ENCODE data around the gene TNC.

TNC gene

DNA sequence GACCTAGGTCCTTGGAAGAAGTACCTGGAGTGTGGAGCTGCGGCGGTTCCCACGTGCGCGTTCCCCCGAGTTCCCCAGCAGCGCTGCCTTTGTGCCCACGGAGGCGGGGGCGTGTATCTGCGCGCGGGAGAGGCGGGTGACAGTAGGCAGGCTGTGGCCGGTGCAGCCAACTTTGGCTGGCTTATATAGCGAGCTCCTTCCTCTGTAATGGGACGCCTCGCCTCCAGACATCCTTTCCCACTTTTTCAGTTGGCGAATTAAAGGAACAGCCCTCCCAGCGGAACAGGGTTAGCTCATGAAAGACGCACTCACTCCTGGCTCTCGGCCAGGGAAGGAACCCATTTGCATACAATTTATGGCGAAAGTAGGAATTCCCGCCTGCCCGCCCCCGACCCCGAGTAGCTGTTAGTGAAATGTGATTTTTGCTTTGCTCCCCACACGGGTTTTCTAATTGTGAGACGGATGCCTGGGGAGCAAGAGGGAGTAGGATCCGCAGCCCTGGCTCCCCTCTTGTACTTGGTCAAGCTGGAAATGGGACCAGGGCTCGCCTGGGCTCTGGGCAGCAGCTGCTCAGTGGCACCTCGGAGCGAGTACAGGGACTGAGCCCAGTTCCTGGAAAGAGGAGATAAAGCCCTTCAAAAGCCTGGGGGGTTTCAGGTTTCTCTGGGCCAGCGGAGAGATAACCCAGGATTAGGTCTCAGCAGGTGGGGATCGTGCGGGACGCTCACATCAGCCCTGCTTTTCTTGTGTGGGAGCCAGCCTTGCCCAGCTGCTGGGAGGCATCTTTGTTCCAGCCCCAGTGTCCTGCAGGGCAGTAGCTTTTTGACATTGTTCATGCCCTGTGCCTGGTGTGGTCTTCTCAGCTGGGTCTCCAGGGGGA, at the start of gene TNC:
Gene TNC (minus strand): TSS at position 159 of the 880 bp plus-strand sequence. CDS start 27,139 bp downstream, outside the sequence.
- H3K27me3 ChIP-seq (ENCODE audit: insufficient read depth, insufficient read length) = peaks cover 35% of the 10 kb centered on the region
- H3K9ac ChIP-seq (ENCODE audit: insufficient read length, low read depth) = peak within 1 kb of the TSS; percentile 70
- peaks cover 5% of the 10 kb centered on the region for H3K4me1 ChIP-seq (ENCODE audit: insufficient read depth, insufficient read length)
- peaks cover 31% of the 10 kb centered on the region for H3K36me3 ChIP-seq (ENCODE audit: insufficient read depth, insufficient read length, low read length)
- peaks cover 2% of the 10 kb centered on the region; the same call in 1 of the 2 replicates for H3K9me3 ChIP-seq (ENCODE audit: insufficient read depth, low read length)
- no peak for TF ChIP-seq ZNF274 (IDR thresholded peaks at IDR 0.05; ENCODE audit: low read depth, low read length)
- no peak for TF ChIP-seq SUZ12 (IDR thresholded peaks at IDR 0.05; ENCODE audit: extremely low read depth, insufficient read depth, insufficient read length)
- no peak for TF ChIP-seq YY1 (IDR thresholded peaks at IDR 0.05; ENCODE audit: insufficient read depth, insufficient read length)
- peak; percentile 79 for DNase-seq (ENCODE audit: low read depth, low spot score)
- peak within 1 kb of the TSS; percentile 60 for H3K4me3 ChIP-seq (ENCODE audit: insufficient read length, low read depth)

DNA sequence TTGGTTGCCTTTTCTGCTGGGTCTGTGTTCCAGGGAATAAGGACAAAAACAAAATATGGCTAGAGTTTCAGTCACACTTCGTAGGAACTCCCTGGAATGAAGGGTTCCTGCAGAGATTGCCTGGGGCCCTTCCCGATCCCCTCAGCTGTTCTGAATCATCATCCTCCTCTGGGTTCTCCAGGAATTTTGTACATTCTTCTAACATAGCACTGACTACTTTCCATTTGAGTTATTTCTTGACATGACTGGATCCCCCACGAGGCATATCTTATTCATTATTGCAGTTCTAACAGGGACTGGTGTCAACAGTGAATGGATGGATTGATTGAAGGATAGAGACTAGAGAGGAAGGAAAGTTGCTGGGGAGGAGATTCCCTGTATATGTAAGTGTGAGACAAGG, 49.2 kb upstream of the TNC start:
- Histone ChIP-seq H3K36me3 (ENCODE audit: insufficient read depth, insufficient read length, low read length) (no peaks in the 10 kb centered on the region), H3K9ac (ENCODE audit: insufficient read length, low read depth) (no peak overlapping the region), H3K4me3 (ENCODE audit: insufficient read length, low read depth) (no peak overlapping the region), H3K27me3 (ENCODE audit: insufficient read depth, insufficient read length) (no peaks in the 10 kb centered on the region), H3K9me3 (ENCODE audit: insufficient read depth, low read length) (peaks cover 17% of the 10 kb centered on the region), H3K4me1 (ENCODE audit: insufficient read depth, insufficient read length) (no peaks in the 10 kb centered on the region)
- DNase-seq (ENCODE audit: low read depth, low spot score) = no peak
- TF ChIP-seq SUZ12 (IDR thresholded peaks at IDR 0.05; ENCODE audit: extremely low read depth, insufficient read depth, insufficient read length) = no peak
- TF ChIP-seq YY1 (IDR thresholded peaks at IDR 0.05; ENCODE audit: insufficient read depth, insufficient read length) = no peak
- TF ChIP-seq ZNF274 (IDR thresholded peaks at IDR 0.05; ENCODE audit: low read depth, low read length) = no peak

DNA sequence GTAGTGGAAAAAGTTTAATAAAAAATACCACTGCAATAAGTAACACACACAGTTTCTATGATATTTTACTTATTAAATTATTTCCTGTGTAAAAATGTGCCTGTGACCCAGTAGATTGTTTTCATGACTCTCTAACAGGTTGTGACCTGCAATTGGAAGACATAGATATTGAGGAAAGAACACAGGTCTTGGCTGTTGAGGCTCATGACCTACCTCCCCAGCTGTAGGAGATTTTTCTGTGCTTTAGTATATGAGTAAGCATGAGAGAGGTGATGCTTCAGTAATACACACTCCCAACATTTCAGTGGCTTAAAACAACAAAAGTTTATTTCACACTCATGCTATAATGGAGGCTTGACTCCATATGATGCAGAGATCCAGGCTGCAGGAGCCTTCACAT, 47.3 kb upstream of the TNC start:
- Histone ChIP-seq H3K4me1 (ENCODE audit: insufficient read depth, insufficient read length) (no peaks in the 10 kb centered on the region), H3K4me3 (ENCODE audit: insufficient read length, low read depth) (no peak overlapping the region), H3K36me3 (ENCODE audit: insufficient read depth, insufficient read length, low read length) (no peaks in the 10 kb centered on the region), H3K9me3 (ENCODE audit: insufficient read depth, low read length) (peaks cover 17% of the 10 kb centered on the region), H3K27me3 (ENCODE audit: insufficient read depth, insufficient read length) (no peaks in the 10 kb centered on the region), H3K9ac (ENCODE audit: insufficient read length, low read depth) (no peak overlapping the region)
- no peak for TF ChIP-seq YY1 (IDR thresholded peaks at IDR 0.05; ENCODE audit: insufficient read depth, insufficient read length)
- no peak for TF ChIP-seq ZNF274 (IDR thresholded peaks at IDR 0.05; ENCODE audit: low read depth, low read length)
- no peak for TF ChIP-seq SUZ12 (IDR thresholded peaks at IDR 0.05; ENCODE audit: extremely low read depth, insufficient read depth, insufficient read length)
- DNase-seq (ENCODE audit: low read depth, low spot score) = no peak

DNA sequence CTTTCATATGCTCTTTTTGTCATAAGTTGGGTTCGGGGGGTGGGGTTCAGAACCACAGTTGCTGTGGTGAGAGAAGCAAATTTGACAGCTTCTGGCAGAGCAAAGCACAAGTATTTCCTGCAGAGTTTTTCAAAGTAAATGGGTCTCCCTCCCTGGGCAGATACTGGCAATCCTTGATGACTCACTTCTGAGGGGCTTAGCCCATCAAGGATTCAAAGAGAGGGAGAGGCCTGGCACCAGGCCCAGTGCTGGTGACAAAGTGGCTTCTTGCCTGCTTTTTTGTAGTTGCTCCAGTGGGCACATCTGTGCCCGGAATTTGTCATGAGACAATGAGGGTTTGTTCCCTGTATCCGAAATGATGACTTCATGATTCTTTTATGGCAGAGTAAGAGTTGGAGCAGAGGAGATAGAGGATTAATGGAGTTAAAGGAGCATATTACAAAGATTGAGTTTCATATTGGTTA, 46.6 kb upstream of the TNC start:
- H3K4me1 ChIP-seq (ENCODE audit: insufficient read depth, insufficient read length) = no peaks in the 10 kb centered on the region
- TF ChIP-seq ZNF274 (IDR thresholded peaks at IDR 0.05; ENCODE audit: low read depth, low read length) (no peak), YY1 (IDR thresholded peaks at IDR 0.05; ENCODE audit: insufficient read depth, insufficient read length) (no peak), SUZ12 (IDR thresholded peaks at IDR 0.05; ENCODE audit: extremely low read depth, insufficient read depth, insufficient read length) (no peak)
- no peak overlapping the region for H3K4me3 ChIP-seq (ENCODE audit: insufficient read length, low read depth)
- H3K9me3 ChIP-seq (ENCODE audit: insufficient read depth, low read length) = peaks cover 11% of the 10 kb centered on the region
- no peak overlapping the region for H3K9ac ChIP-seq (ENCODE audit: insufficient read length, low read depth)
- DNase-seq (ENCODE audit: low read depth, low spot score) = no peak
- no peaks in the 10 kb centered on the region for H3K27me3 ChIP-seq (ENCODE audit: insufficient read depth, insufficient read length)
- no peaks in the 10 kb centered on the region for H3K36me3 ChIP-seq (ENCODE audit: insufficient read depth, insufficient read length, low read length)

DNA sequence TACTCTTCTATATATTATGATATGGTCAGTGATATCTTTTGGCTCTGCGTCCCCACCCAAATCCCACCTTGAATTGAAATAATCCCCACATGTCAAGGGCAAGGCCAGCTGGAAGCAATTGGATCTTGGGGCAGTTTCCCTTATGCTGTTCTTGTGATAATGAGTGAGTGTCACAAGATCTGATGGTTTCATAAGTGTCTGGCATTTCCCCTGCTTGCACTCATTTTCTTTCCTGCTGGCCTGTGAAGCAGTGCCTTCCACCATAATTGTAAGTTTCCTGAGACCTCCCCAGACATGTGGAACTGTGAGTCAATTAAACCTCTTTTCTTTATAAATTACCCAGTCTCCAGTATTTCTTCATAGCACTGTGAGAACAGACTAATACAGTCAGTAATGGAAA, 45.0 kb upstream of the TNC start:
- Histone ChIP-seq H3K4me3 (ENCODE audit: insufficient read length, low read depth) (no peak overlapping the region), H3K9ac (ENCODE audit: insufficient read length, low read depth) (no peak overlapping the region), H3K9me3 (ENCODE audit: insufficient read depth, low read length) (0 out of 2 replicates have a peak, but pooled peaks cover 9% of the 10 kb centered on the region), H3K27me3 (ENCODE audit: insufficient read depth, insufficient read length) (no peaks in the 10 kb centered on the region), H3K4me1 (ENCODE audit: insufficient read depth, insufficient read length) (no peaks in the 10 kb centered on the region), H3K36me3 (ENCODE audit: insufficient read depth, insufficient read length, low read length) (no peaks in the 10 kb centered on the region)
- no peak for TF ChIP-seq YY1 (IDR thresholded peaks at IDR 0.05; ENCODE audit: insufficient read depth, insufficient read length)
- TF ChIP-seq ZNF274 (IDR thresholded peaks at IDR 0.05; ENCODE audit: low read depth, low read length) = no peak
- no peak for TF ChIP-seq SUZ12 (IDR thresholded peaks at IDR 0.05; ENCODE audit: extremely low read depth, insufficient read depth, insufficient read length)
- DNase-seq (ENCODE audit: low read depth, low spot score) = no peak

DNA sequence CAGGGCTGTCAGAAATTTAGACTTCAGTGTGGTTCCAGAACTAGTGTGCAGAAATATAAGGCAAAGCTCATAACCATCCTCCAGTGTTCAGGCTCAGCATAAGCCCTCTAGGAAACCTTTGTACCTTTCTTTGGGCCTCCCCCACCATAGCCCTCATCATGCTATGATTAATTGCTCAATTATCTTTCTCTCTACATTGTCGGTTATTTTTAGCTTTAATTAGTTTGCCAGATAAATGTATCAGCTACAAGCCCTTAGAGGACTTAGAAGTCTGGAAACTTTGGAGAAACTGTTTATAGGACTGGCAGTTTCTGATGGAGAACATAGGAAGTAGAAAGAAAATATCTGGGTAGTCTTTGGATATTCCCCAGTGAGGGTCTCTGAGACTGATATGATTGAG, 43.5 kb upstream of the TNC start:
- Histone ChIP-seq H3K4me3 (ENCODE audit: insufficient read length, low read depth) (no peak overlapping the region), H3K4me1 (ENCODE audit: insufficient read depth, insufficient read length) (no peaks in the 10 kb centered on the region), H3K36me3 (ENCODE audit: insufficient read depth, insufficient read length, low read length) (no peaks in the 10 kb centered on the region), H3K9me3 (ENCODE audit: insufficient read depth, low read length) (0 out of 2 replicates have a peak, but pooled peaks cover 9% of the 10 kb centered on the region), H3K27me3 (ENCODE audit: insufficient read depth, insufficient read length) (no peaks in the 10 kb centered on the region), H3K9ac (ENCODE audit: insufficient read length, low read depth) (no peak overlapping the region)
- TF ChIP-seq SUZ12 (IDR thresholded peaks at IDR 0.05; ENCODE audit: extremely low read depth, insufficient read depth, insufficient read length) = no peak
- no peak for TF ChIP-seq ZNF274 (IDR thresholded peaks at IDR 0.05; ENCODE audit: low read depth, low read length)
- TF ChIP-seq YY1 (IDR thresholded peaks at IDR 0.05; ENCODE audit: insufficient read depth, insufficient read length) = no peak
- no peak for DNase-seq (ENCODE audit: low read depth, low spot score)
